ENCODE data around the gene BNIP3. TPM values are rescaled to one million over a fixed set of nuclear protein-coding genes. Genes with fewer than 3 reads are reported as not detected.

The BNIP3 gene
- polyA plus RNA-seq, 3 donors: 3.2 to 7.2 (median 4.6) TPM

DNA sequence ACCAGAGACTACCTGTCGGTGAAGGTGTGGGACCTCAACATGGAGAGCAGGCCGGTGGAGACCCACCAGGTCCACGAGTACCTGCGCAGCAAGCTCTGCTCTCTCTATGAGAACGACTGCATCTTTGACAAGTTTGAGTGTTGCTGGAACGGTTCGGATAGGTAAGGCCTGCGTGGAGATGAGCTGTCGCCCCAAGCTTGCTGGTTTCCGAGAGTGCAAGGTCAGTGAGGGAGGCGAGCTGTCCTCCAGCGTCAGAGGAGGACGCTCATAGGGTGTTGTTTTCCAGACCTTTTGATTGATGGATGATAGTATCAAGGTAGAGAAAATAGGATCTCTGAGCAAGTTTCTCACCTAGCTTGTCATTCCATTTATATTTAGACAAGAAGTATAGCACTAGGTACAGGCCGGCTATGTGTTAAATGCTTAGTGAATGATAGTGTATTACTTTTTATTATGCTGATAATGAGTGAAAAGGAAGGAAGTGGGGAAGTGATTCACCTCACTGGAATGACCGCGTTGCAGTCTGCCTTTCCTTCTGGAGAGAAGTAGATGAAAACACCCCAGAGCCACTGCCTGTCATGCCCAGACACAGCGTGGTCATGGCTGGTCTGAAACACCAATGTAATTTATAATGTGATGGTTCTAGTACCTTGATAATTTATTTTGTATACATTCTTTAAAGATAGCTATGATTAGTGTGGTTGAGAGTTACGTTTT, 33.9 kb downstream of the BNIP3 start:
- H3K27me3 ChIP-seq (ENCODE audit: control insufficient read depth in 2 of 2, insufficient read depth in 2 of 2, low read length in 2 of 2): no peaks in the 10 kb centered on the region
- no peak overlapping the region for H3K4me3 Mint-ChIP-seq
- no peak overlapping the region for H3K4me2 ChIP-seq (replicated peaks; ENCODE audit: extremely low read depth, low read length, poor library complexity, severe bottlenecking)

DNA sequence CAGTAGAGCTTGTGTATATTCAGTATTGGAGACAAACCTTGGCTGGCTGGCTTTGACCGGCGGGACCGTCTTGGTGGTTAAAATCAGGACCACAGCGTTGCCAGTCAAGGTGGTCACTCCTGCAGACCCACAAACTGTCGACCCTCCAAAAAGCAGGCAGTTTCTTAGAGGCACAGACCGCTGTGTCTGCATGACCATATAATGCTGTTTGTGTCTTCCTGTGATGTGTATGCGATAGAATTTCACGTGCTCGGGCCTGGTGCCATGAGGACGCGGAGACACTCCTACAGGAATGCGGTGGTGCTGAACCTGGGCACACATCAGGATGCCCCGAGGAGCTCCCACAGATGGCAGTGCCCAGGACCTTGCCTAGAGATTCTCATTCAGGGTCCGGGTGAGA, 34.8 kb downstream of the BNIP3 start:
- H3K4me2 ChIP-seq (replicated peaks; ENCODE audit: extremely low read depth, low read length, poor library complexity, severe bottlenecking): no peak overlapping the region
- Mint-ChIP-seq H3K9me3 (peaks cover 0 to 20% (median 5%) of the 10 kb centered on the region in 7 donors), H3K4me1 (no peaks in the 10 kb centered on the region), H3K4me3 (no peak overlapping the region), H3K36me3 (peaks cover 83 to 92% of the 10 kb centered on the region in 2 donors), H3K27ac (peak overlapping the region in 2 of 7 donors; percentile 5 to 11), H3K27me3 (ENCODE audit: low read depth in 3 of 3) (peaks cover 0 to 1% (median 0%) of the 10 kb centered on the region in 3 donors)
- no peak overlapping the region for H3K9ac ChIP-seq (ENCODE audit: insufficient read depth, low read length, poor library complexity, severe bottlenecking)
- H3K79me2 ChIP-seq (ENCODE audit: insufficient read depth, low read length): no peaks in the 10 kb centered on the region
- H3K27ac ChIP-seq (ENCODE audit: low read depth in 1 of 2, low read length in 2 of 2): no peak overlapping the region
- H4K20me1 ChIP-seq (ENCODE audit: insufficient read depth, low read length): peaks cover 8% of the 10 kb centered on the region
- TF ChIP-seq, protein P1, sequence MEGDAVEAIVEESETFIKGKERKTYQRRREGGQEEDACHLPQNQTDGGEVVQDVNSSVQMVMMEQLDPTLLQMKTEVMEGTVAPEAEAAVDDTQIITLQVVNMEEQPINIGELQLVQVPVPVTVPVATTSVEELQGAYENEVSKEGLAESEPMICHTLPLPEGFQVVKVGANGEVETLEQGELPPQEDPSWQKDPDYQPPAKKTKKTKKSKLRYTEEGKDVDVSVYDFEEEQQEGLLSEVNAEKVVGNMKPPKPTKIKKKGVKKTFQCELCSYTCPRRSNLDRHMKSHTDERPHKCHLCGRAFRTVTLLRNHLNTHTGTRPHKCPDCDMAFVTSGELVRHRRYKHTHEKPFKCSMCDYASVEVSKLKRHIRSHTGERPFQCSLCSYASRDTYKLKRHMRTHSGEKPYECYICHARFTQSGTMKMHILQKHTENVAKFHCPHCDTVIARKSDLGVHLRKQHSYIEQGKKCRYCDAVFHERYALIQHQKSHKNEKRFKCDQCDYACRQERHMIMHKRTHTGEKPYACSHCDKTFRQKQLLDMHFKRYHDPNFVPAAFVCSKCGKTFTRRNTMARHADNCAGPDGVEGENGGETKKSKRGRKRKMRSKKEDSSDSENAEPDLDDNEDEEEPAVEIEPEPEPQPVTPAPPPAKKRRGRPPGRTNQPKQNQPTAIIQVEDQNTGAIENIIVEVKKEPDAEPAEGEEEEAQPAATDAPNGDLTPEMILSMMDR (IDR thresholded peaks at IDR 0.05): no peak
- H3K27me3 ChIP-seq (ENCODE audit: control insufficient read depth in 2 of 2, insufficient read depth in 2 of 2, low read length in 2 of 2): no peaks in the 10 kb centered on the region
- WGBS (ENCODE audit: insufficient coverage): 99% methylated on average over 14 of the region's 14 CpGs
- H3K4me3 ChIP-seq (replicated peaks in 1 of 3; ENCODE audit: low read depth in 2 of 3, low read length in 3 of 3): no peak overlapping the region
- H3K4me1 ChIP-seq (ENCODE audit: control insufficient read depth in 1 of 2, insufficient read depth in 2 of 2, low read length in 2 of 2): no peaks in the 10 kb centered on the region
- H3K36me3 ChIP-seq (replicated peaks in 1 of 2; ENCODE audit: control insufficient read depth in 1 of 2, insufficient read depth in 2 of 2, low read length in 2 of 2): peaks cover 77 to 100% of the 10 kb centered on the region in 2 donors
- intact Hi-C loops (cut with micrococcal nuclease): no loop called here
- no peaks in the 10 kb centered on the region for H3K9me3 ChIP-seq (replicated peaks in 1 of 2; ENCODE audit: control insufficient read depth in 1 of 2, insufficient read depth in 1 of 2, low read length in 2 of 2)
- no peak overlapping the region for H2AFZ ChIP-seq (ENCODE audit: insufficient read depth, low read depth, low read length, poor library complexity, severe bottlenecking)
- DNase-seq: no peak

More for the DNA sequence above, 33.9 kb downstream of the BNIP3 start:
- TF ChIP-seq, protein P1 (IDR thresholded peaks at IDR 0.05): no peak
- no peak overlapping the region for H3K27ac ChIP-seq (ENCODE audit: low read depth in 1 of 2, low read length in 2 of 2)
- peaks cover 4% of the 10 kb centered on the region for H4K20me1 ChIP-seq (ENCODE audit: insufficient read depth, low read length)
- no peaks in the 10 kb centered on the region for H3K9me3 ChIP-seq (replicated peaks in 1 of 2; ENCODE audit: control insufficient read depth in 1 of 2, insufficient read depth in 1 of 2, low read length in 2 of 2)
- Mint-ChIP-seq H3K9me3 (peaks cover 0 to 20% (median 5%) of the 10 kb centered on the region in 7 donors), H3K27ac (no peak overlapping the region), H3K4me1 (no peaks in the 10 kb centered on the region), H3K36me3 (peaks cover 76 to 92% of the 10 kb centered on the region in 2 donors), H3K27me3 (ENCODE audit: low read depth in 3 of 3) (peaks cover 0 to 1% (median 0%) of the 10 kb centered on the region in 3 donors)
- no peak overlapping the region for H3K4me3 ChIP-seq (replicated peaks in 1 of 3; ENCODE audit: low read depth in 2 of 3, low read length in 3 of 3)
- H2AFZ ChIP-seq (ENCODE audit: insufficient read depth, low read depth, low read length, poor library complexity, severe bottlenecking): no peak overlapping the region
- H3K9ac ChIP-seq (ENCODE audit: insufficient read depth, low read length, poor library complexity, severe bottlenecking): no peak overlapping the region
- WGBS (ENCODE audit: insufficient coverage): 86% methylated on average over 13 of the region's 18 CpGs
- no peak for DNase-seq
- no peaks in the 10 kb centered on the region for H3K79me2 ChIP-seq (ENCODE audit: insufficient read depth, low read length)
- intact Hi-C loops (cut with micrococcal nuclease): no loop called here
- H3K36me3 ChIP-seq (replicated peaks in 1 of 2; ENCODE audit: control insufficient read depth in 1 of 2, insufficient read depth in 2 of 2, low read length in 2 of 2): peaks cover 70 to 94% of the 10 kb centered on the region in 2 donors
- no peaks in the 10 kb centered on the region for H3K4me1 ChIP-seq (ENCODE audit: control insufficient read depth in 1 of 2, insufficient read depth in 2 of 2, low read length in 2 of 2)

Data from CD14-positive monocyte (primary cell).